Measurements from ENCODE around the gene PROM2.
A peak's percentile ranks its signal among the peaks of the same experiment; 100 is the strongest.
"Not testable (repeated sequence)": the region's sequence is repeated elsewhere in the genome, so short reads cannot be mapped to it uniquely, and the experiment has no call there.

The PROM2 gene

GRCh38 chr2:95274291-95275150, at the start of gene PROM2:
Gene PROM2 (plus strand): TSS chr2:95274449. CDS start chr2:95274586, 137 bp downstream.
- DNase-seq (ENCODE audit: low read depth) = no peak

DNA sequence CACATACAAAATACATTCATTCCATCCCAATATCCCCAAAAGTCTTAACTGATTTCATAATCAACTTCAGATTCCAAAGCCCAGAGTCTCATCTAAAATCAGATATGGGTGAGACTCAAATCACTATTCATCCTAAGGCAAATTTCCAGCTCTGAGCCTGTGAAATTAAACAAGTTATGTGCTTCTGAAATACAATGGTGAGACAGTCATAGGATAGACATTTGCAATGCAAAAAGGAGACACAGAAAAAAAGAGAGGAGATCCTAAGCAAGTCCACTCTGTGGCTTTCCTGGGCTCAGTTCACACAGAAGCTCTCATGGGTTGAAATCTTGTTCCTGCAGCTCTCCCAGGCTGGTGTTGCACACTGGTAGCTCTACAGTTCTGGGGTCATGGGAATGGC, 48.6 kb upstream of the PROM2 start:
- no peak for DNase-seq (ENCODE audit: low read depth)

GRCh38 chr2:95231723-95232122, 42.5 kb upstream of the PROM2 start:
- DNase-seq (ENCODE audit: low read depth) = peak; percentile 88

DNA sequence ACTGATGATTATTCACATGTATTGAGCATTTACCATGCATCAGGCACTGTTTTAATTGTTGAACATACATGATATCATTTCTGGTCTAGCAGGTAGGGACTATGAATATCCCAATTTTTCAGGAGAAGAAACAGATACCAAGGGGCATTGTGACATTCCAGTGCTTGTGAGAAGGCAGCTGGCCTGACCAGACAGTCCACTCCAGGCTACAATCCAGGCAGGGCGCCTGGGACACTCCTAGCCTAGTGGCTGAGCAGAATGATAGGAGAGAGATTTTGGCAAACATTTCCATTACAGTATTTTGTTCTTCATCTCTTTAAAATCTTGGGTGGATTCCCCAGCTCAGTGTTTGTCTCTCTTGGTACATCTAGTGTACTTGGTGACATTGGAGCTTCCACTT, 42.0 kb upstream of the PROM2 start:
- DNase-seq (ENCODE audit: low read depth) = no peak

- no peak for DNase-seq (ENCODE audit: low read depth)
Measured at GRCh38 chr2:95234286-95234785, 39.9 kb upstream of the PROM2 start.

DNA sequence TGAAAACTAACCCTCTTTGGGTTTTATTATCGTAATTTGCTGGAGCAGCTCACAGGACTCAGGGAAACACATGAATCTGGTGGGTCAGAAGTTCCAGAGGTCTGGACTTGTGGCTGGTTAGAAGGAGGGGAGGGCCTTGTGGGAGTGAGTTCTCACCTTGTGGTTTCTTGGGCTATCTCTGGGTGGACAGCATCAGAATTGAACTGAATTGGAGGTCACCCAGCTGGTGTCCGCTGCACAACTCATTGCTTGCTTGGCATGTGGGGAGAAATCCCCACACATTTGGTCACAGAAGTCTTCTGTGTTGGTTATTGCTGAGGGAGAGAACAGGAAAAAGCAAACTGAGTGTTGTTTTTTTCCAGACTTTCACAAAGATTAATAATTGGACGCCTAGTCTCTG, 39.4 kb upstream of the PROM2 start:
- DNase-seq (ENCODE audit: low read depth) = no peak

- no peak for DNase-seq (ENCODE audit: low read depth)
Measured at GRCh38 chr2:95238131-95238530, 36.1 kb upstream of the PROM2 start.

GRCh38 chr2:95240091-95240490, 34.2 kb upstream of the PROM2 start:
- no peak for DNase-seq (ENCODE audit: low read depth)

GRCh38 chr2:95240556-95240955, 33.7 kb upstream of the PROM2 start:
- DNase-seq (ENCODE audit: low read depth) = no peak

DNA sequence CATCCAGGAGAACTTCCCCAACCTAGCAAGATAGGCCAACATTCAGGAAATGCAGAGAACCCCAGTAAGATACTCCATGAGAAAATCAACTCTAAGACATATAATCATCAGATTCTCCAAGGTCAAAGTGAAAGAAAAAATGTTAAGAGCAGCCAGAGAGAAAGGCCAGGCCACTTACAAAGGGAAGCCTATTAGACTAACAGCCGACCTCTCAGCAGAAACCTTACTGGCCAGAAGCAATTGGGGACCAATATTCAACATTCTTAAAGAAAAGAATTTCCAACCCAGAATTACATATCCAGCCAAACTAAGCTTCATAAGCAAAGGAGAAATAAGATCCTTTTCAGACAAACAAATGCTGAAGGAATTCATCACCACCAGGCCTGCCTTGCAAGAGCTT, 32.2 kb upstream of the PROM2 start:
- DNase-seq (ENCODE audit: low read depth) = not testable (repeated sequence)

DNA sequence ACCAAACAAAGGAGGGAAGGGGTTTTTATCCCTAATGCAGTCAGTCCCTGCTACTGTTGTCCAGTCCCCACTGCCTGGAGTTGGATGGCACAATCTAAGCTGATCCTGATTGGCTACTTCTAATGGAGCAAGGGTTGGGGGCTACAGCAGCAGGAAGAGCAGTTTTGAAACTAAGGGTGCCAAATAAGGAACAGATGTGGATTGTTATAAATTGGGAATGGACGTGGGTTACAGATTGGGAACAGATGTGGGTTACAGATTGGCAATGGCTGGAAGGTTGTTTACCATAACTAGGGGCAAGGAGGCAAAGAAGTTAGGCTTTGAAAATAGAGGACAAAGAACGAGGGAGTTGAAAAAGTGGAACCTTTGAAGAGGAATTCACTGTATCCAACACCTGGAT, 16.0 kb upstream of the PROM2 start:
- DNase-seq (ENCODE audit: low read depth) = peak; percentile 75

DNA sequence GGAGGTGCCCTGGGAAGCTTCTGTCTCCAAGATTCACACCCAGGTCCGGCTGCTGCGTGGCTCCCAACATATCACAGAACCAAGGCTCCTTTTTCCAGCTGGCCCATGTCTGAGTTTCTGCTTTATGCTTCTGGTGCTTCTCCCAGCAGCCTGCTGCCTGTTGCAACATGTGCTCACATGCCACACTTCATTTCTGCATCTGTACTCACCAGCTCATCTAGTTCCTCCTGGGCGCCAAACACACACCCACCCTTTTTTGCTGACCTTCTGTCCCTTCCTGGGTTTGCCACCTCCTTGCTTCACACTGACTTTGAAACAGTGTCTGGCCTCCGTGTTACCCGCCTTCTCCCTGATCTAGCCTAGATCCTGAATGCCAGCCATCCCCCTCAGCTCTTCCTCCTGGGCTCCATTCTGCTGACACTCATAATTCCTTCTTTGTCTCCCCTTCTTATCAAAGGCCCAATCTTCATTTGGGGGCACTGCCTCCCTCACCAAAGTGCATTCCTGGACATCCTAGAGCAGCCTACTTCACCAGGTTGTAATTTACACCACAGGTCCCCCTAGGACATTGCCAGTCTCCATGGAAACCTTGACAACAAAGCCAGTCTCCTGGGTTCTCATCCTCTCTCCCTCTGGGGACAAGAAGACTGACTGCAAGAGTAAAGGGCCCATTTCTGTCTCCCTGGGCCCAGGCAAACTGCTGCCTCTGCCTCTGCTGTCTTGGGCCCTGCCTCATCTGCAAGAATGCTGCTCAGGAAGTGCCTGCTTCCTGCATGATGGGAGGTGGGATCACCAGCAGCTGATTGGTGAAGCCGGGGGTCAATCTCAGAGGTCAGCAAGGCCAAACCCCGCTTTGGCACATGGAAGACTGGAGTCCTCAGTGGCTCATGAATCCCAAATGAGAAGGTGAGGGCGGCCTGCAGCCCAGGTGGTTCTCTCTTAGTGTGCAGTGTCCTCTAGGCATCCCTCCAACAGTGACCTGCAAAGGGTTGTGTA, 13.9 kb upstream of the PROM2 start:
- DNase-seq (ENCODE audit: low read depth) = peak; percentile 82

GRCh38 chr2:95261602-95262001, 12.6 kb upstream of the PROM2 start:
- DNase-seq (ENCODE audit: low read depth) = no peak

DNA sequence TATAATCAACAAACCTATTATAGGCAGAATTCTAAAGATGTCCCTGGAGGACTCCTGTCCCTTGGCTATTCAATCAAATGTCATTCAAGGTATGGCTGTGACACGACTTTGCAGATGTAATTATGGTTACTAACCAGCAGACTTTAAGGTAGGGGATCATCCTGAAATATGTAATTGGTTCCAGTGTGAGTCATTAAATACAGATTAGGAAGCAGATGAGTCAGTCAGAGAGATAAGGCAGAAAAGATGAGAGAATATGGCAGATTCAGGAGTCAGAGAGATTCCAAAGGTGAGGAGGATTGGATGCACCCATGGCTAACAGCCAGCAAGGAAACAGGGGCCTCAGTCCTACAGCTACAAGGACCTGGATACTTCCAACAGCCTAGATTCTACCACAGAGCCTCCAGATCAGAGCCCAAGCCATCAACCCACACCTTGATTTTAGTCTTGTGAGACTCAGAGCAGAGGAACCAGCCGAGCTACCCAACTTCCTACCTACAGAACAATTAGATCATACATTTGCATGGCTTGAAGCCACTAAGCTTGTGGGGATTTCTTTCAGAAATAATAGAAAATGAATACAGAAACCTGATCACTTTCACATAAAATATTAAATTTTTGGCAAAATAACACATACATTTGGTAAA, 11.2 kb upstream of the PROM2 start:
- DNase-seq (ENCODE audit: low read depth) = no peak

GRCh38 chr2:95264624-95265023, 9.6 kb upstream of the PROM2 start:
- DNase-seq (ENCODE audit: low read depth) = peak; percentile 35

DNA sequence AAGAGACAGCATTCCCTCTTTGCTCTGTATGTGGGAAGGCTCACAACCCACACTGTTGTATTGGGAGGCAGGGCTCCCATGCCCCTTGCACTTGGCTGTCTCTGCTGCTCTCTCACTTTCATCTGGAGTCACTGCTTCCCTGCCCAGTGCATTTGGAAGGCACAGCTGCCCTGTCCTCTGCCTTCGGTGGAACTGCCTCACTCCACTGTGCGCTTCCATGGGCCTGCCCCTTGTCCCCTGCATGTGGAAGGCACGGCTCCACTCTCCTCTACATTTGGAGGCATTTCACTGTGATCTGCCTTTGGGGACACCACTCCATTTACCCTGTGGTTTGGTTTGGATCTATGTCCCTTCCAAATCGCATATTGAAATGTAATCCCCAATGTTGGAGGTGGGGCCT, 9.1 kb upstream of the PROM2 start:
- no peak for DNase-seq (ENCODE audit: low read depth)

GRCh38 chr2:95266781-95267430, 7.3 kb upstream of the PROM2 start:
- DNase-seq (ENCODE audit: low read depth) = no peak

GRCh38 chr2:95267458-95268210, 6.6 kb upstream of the PROM2 start:
- peak; percentile 54 for DNase-seq (ENCODE audit: low read depth)

DNA sequence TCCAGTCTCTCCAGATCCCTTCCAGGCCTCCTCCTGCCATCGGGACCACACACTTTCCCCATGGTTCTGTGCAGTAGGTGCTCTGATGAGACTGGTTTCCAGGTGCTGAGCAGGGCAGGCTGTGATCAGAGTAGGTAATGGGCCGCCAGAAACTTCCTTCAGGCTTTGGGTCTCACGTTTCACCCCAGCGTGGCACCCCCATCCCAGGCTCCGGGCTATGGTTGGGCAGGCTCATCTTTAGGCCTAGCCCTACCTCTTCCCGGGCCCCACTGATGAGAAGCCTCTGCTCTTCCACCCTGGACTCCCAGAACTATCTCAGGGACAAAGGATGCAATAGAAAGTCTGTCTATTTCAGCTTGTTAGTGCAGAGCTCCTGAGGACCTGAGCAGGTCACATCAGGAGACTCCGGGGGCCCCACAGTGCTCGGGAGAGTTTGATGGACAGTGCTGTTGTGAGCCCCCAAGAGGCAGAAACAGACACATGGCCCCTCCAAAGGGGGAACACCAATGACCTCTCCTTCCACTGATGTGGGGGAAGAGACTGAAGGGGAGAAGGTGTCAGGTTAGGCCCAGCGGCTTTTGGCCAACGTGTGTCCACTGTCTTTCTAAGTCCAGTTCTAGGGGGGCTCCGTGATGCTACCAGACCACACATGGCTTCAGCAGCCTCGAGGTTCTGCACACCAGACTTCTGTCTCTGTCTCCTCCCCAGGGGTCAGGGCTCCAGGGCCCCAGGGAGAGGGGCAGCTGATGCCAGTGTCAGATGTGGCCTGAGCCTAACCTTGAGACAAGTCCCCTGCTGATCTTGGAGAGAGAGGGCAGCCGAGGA, 5.8 kb upstream of the PROM2 start:
- DNase-seq (ENCODE audit: low read depth) = no peak

Data from fibroblast of gingiva (primary cell).